SK-N-SH (cell line): ENCODE data around the gene CEACAM16. TPM values are rescaled to one million over a fixed set of nuclear protein-coding genes. Genes with fewer than 3 reads are reported as not detected.

ENCODE experiments used
- CTCF ChIA-PET: fragments of 300-600, 350-600 bp; formaldehyde crosslinking; extraction: SDS; loops from one replicate; lab custom pipeline; 2021; lab: Yijun Ruan, JAX
- POLR2A ChIA-PET: fragments of 350-600 bp; sonication (Branson Sonifier 250); formaldehyde crosslinking; extraction: SDS; loops from one replicate; lab custom pipeline; 2020; ENCODE audit warnings: antibody characterized with exemption, inconsistent platforms; lab: Yijun Ruan, JAX
- DNase-seq: peaks from one replicate; pipeline ENCODE4 v3.0.0; 2012
- H2AFZ ChIP-seq: fragments of 200-600 bp; sonication (generic); 2 replicates; pipeline ENCODE4 v1.8.1; 2016; ENCODE audit warnings: antibody characterized with exemption, mild to moderate bottlenecking, low read depth
- H3F3A ChIP-seq: fragments of 200-600 bp; sonication (generic); replicated peaks from 2 replicates; pipeline ENCODE3; 2016; ENCODE audit warnings: antibody characterized with exemption, mild to moderate bottlenecking; ENCODE audit not compliant: insufficient read depth
- H3K27ac ChIP-seq, 2 experiments: fragments of 200-500 bp in 1 of 2; fragments of 200-600 bp in 1 of 2; sonication (Bioruptor generic) in 1 of 2; sonication (generic), shearing (Covaris generic) in 1 of 2; 2 replicates each; pipeline versions ENCODE4 v1.5.1 to v1.6.1; 2014 to 2016; ENCODE audit warnings: low read depth in 2 of 2, inconsistent platforms in 1 of 2, low read length in 1 of 2, mild to moderate bottlenecking in 1 of 2, mixed read lengths in 1 of 2
- H3K27me3 ChIP-seq: fragments of 200-600 bp; sonication (generic), shearing (Covaris generic); 2 replicates; pipeline ENCODE4 v1.6.1; 2016; ENCODE audit warnings: mixed run types; ENCODE audit not compliant: insufficient read depth
- H3K36me3 ChIP-seq, 2 experiments: fragments of 200-500 bp in 1 of 2; fragments of 200-600 bp in 1 of 2; sonication (Bioruptor generic) in 1 of 2; sonication (generic) in 1 of 2; replicated peaks in 1 of 2; 2 replicates each; pipeline versions ENCODE3 to v1.5.1; 2014 to 2016; ENCODE audit warnings: low read length in 1 of 2, mild to moderate bottlenecking in 1 of 2; ENCODE audit not compliant: insufficient read depth in 2 of 2, control insufficient read depth in 1 of 2
- H3K4me1 ChIP-seq, 2 experiments: fragments of 200-500 bp in 1 of 2; fragments of 200-600 bp in 1 of 2; sonication (Bioruptor generic) in 1 of 2; sonication (generic), shearing (Covaris generic) in 1 of 2; 2 replicates each; pipeline versions ENCODE4 v1.5.1 to v1.6.1; 2014 to 2016; ENCODE audit warnings: low read depth in 1 of 2, low read length in 1 of 2, mixed run types in 1 of 2; ENCODE audit not compliant: insufficient read depth in 2 of 2, control insufficient read depth in 1 of 2
- H3K4me2 ChIP-seq: fragments of 200-600 bp; sonication (generic), shearing (Covaris generic); 2 replicates; pipeline ENCODE4 v1.6.1; 2017; ENCODE audit warnings: mixed run types
- H3K4me3 ChIP-seq, 2 experiments: fragments of 200-500 bp in 1 of 2; fragments of 200-600 bp in 1 of 2; sonication (Bioruptor generic) in 1 of 2; sonication (generic), shearing (Covaris generic) in 1 of 2; 2 replicates each; pipeline versions ENCODE4 v1.5.1 to v1.8.1; 2014 to 2016; ENCODE audit warnings: low read depth in 2 of 2, inconsistent platforms in 1 of 2, low read length in 1 of 2, mild to moderate bottlenecking in 1 of 2, mixed read lengths in 1 of 2, moderate library complexity in 1 of 2
- H3K79me2 ChIP-seq: fragments of 200-600 bp; sonication (generic); 2 replicates; pipeline ENCODE4 v1.8.1; 2017; ENCODE audit warnings: mild to moderate bottlenecking; ENCODE audit not compliant: insufficient read depth
- H3K9ac ChIP-seq: fragments of 200-600 bp; sonication (generic); 2 replicates; pipeline ENCODE4 v1.6.1; 2017; ENCODE audit warnings: mixed run types
- H3K9me2 ChIP-seq: fragments of 200-600 bp; sonication (generic); 2 replicates; pipeline ENCODE4 v1.6.1; 2017; ENCODE audit warnings: mixed run types
- H3K9me3 ChIP-seq: fragments of 200-600 bp; sonication (generic); 2 replicates; pipeline ENCODE4 v1.6.1; 2017; ENCODE audit warnings: mixed run types, mild to moderate bottlenecking, moderate library complexity
- H4K20me1 ChIP-seq: fragments of 200-600 bp; sonication (generic); 2 replicates; pipeline ENCODE4 v1.6.1; 2017; ENCODE audit warnings: mild to moderate bottlenecking, mixed run types; ENCODE audit not compliant: insufficient read depth
- ELF1 ChIP-seq: IDR thresholded peaks from 2 replicates; pipeline ENCODE4 v1.4.0; 2012
- EP300 ChIP-seq, 2 experiments: IDR thresholded peaks; 2 replicates each; pipeline versions ENCODE4 v1.4.0 to v1.6.1; 2012; ENCODE audit warnings: borderline replicate concordance in 1 of 2, low read depth in 1 of 2, low read length in 1 of 2
- EZH2phosphoT487 ChIP-seq: fragments of 200-600 bp; sonication (generic); IDR thresholded peaks from 2 replicates; pipeline ENCODE4 v1.6.1; 2017; ENCODE audit warnings: low read depth, mixed run types, mild to moderate bottlenecking, antibody characterized with exemption, moderate library complexity, borderline replicate concordance
- FOSL2 ChIP-seq: IDR thresholded peaks from 2 replicates; pipeline ENCODE4 v1.4.0; 2012; ENCODE audit warnings: low read depth, mild to moderate bottlenecking, moderate library complexity, borderline replicate concordance
- JUND ChIP-seq: IDR thresholded peaks from 2 replicates; pipeline ENCODE4 v1.4.0; 2012
- POLR2AphosphoS5 ChIP-seq: IDR thresholded peaks from 2 replicates; pipeline ENCODE4 v1.6.1; 2012; ENCODE audit warnings: low read depth, low read length
- RCOR1 ChIP-seq: fragments of 150-350 bp; IDR thresholded peaks from 2 replicates; pipeline ENCODE4 v1.6.1; 2017; ENCODE audit warnings: antibody characterized with exemption, low read length
- RXRA ChIP-seq: IDR thresholded peaks from 2 replicates; pipeline ENCODE4 v1.4.0; 2012; ENCODE audit warnings: low read depth, mild to moderate bottlenecking, borderline replicate concordance
- TAF1 ChIP-seq: IDR thresholded peaks from 2 replicates; pipeline ENCODE4 v1.6.1; 2012; ENCODE audit warnings: low read depth, mild to moderate bottlenecking, low read length, moderate library complexity, borderline replicate concordance
- TCF12 ChIP-seq: IDR thresholded peaks from 2 replicates; pipeline ENCODE4 v1.4.0; 2012
- TEAD4 ChIP-seq: IDR thresholded peaks from 2 replicates; pipeline ENCODE4 v1.4.0; 2012; ENCODE audit warnings: mild to moderate bottlenecking, borderline replicate concordance; ENCODE audit not compliant: insufficient read depth
- WGBS: methylation state at CpG from one replicate; pipeline ENCODE4 v1.1.6; 2017; ENCODE audit warnings: low lambda C conversion rate; 5-methylcytosine and 5-hydroxymethylcytosine counted together
- polyA plus RNA-seq, 3 experiments: library from polyadenylated mRNA; depleted of rRNA; stranded (reverse); fragments of >200 nt; gene quantifications; 2 replicates each; pipeline ENCODE4 v1.2.3, GENCODE V29; 2012
- TF ChIP-seq, protein P1 (sequence below): fragments of 150-350 bp; IDR thresholded peaks from 2 replicates; pipeline ENCODE4 v1.6.1; 2016; ENCODE audit warnings: mild to moderate bottlenecking, low read depth, low read length
- TF ChIP-seq, protein P2 (sequence below): IDR thresholded peaks from 2 replicates; pipeline ENCODE4 v1.4.0; 2012; ENCODE audit warnings: low read depth
- TF ChIP-seq, protein P3 (sequence below): fragments of 150-350 bp; IDR thresholded peaks from 2 replicates; pipeline ENCODE4 v1.6.1; 2017; ENCODE audit warnings: antibody characterized with exemption, low read length, low read depth, borderline replicate concordance
- TF ChIP-seq, protein P4 (sequence below): IDR thresholded peaks from 2 replicates; pipeline ENCODE4; 2012

The CEACAM16 gene
- polyA plus RNA-seq, 1 of the 3 experiments (the other 2 are of a cell fraction): not detected

DNA sequence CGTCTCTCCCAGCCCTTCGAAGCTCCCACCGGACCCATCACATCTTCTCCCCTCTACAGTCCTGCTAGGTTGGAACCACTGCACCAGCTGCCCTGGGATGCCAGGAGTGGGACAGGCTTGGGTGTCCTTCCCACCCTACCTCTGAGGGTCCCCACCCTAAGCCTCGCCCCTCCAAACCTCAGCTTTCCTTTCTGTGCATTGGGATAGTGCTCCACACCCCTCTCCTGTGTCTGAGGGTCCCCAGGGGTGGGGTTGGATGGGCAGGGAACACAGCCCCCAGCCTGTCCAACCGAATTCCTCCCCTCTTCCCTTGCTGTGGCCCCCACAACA, 47.6 kb downstream of the CEACAM16 start:
- no peaks in the 10 kb centered on the region for H3K27me3 ChIP-seq
- peaks cover 23% of the 10 kb centered on the region for H3F3A ChIP-seq
- H3K9me3 ChIP-seq: no peaks in the 10 kb centered on the region
- H4K20me1 ChIP-seq: no peaks in the 10 kb centered on the region
- H2AFZ ChIP-seq: no peak overlapping the region
- H3K79me2 ChIP-seq: peaks cover 26% of the 10 kb centered on the region
- peaks cover 8 to 19% of the 10 kb centered on the region in 2 experiments; a peak in 3 of 4 replicates for H3K4me1 ChIP-seq
- POLR2A ChIA-PET: no interaction called here
- TF ChIP-seq ELF1 (no peak), RCOR1 (no peak), RXRA (no peak)
- TF ChIP-seq, protein P1, sequence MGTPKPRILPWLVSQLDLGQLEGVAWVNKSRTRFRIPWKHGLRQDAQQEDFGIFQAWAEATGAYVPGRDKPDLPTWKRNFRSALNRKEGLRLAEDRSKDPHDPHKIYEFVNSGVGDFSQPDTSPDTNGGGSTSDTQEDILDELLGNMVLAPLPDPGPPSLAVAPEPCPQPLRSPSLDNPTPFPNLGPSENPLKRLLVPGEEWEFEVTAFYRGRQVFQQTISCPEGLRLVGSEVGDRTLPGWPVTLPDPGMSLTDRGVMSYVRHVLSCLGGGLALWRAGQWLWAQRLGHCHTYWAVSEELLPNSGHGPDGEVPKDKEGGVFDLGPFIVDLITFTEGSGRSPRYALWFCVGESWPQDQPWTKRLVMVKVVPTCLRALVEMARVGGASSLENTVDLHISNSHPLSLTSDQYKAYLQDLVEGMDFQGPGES: no peak
- TF ChIP-seq, all 33 proteins: peak for 0
- WGBS: 79% methylated on average over 5 of the region's 5 CpGs
- H3K9me2 ChIP-seq: no peaks in the 10 kb centered on the region
- DNase-seq: no peak
- peak overlapping the region in 1 of 2 experiments; percentile 91; a peak in 1 of 4 replicates for H3K27ac ChIP-seq
- no peak overlapping the region for H3K4me3 ChIP-seq
- CTCF ChIA-PET: interaction anchor here (11.9 kb wide), 1 partner anchor 23 kb away, joined by 92 read pairs; no protein-coding TSS in a partner anchor
- H3K36me3 ChIP-seq: no peaks in the 10 kb centered on the region
- H3K9ac ChIP-seq: no peak overlapping the region
- peak overlapping the region; percentile 95; the same call in 1 of the 2 replicates for H3K4me2 ChIP-seq

DNA sequence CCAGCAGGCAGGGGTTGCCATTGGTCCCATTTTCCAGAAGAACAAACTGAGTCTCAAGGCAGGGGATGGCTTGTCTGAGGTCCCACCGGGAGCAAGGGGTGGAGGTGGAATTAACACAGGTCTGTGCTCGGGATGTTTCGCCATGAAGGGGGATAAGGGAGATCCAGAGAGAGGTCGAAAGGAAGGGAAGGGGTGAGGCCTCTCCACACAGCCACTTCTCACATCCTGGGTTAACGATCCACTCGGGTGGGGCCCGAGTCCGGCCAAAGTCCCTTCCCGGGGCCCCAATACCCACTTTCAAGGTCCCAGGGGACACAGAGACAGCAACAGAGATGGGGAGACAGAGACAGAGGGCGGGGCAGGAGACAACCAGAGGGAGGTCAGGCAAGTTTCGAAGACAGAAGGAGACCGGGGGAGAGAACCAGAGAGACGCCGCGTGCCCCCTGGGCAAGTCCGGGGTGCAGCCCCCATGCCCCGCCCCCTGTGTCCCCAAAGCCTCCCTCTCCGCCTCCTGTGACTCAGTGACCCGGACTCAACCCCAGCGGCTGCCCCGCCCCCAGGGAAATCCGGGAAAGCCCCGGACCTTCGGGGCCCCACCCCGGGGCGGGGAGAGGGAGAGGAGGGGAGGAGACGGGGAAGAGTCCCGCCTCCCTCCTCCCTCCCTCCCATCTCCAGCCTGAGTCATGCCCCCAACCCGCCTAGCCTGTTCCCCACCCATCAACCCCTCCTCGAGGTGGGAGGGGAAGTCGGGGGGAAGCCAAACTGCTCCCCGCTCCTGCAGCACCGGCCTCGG, 48.2 kb downstream of the CEACAM16 start:
- WGBS: 8% methylated on average over 24 of the region's 34 CpGs
- H3K9me3 ChIP-seq: no peaks in the 10 kb centered on the region
- H3K4me1 ChIP-seq: peaks cover 5 to 17% of the 10 kb centered on the region in 2 experiments; a peak in 3 of 4 replicates
- no peaks in the 10 kb centered on the region for H3K9me2 ChIP-seq
- no peaks in the 10 kb centered on the region for H4K20me1 ChIP-seq
- H3K4me3 ChIP-seq: peak overlapping the region; percentile 59 to 67
- peak overlapping the region; percentile 95 for H3K4me2 ChIP-seq
- ChIA-PET CTCF (interaction anchor here (11.9 kb wide), 1 partner anchor 24 kb away, joined by 92 read pairs; no protein-coding TSS in a partner anchor), POLR2A (no interaction called here)
- H3F3A ChIP-seq: peaks cover 23% of the 10 kb centered on the region
- peak overlapping the region; percentile 81 to 91 for H3K27ac ChIP-seq
- no peaks in the 10 kb centered on the region for H3K36me3 ChIP-seq
- H2AFZ ChIP-seq: peak overlapping the region; percentile 77; the same call in 1 of the 2 replicates
- TF ChIP-seq RXRA (peak; percentile 98), POLR2AphosphoS5 (peak; percentile 41; the same call in 1 of the 2 replicates), FOSL2 (peak; percentile 73), EZH2phosphoT487 (no peak), TAF1 (0 out of 2 replicates have a peak, but pooled peaks have one; percentile 13), TCF12 (peak; percentile 45), JUND (peak; percentile 54; the same call in 1 of the 2 replicates), TEAD4 (0 out of 2 replicates have a peak, but pooled peaks have one; percentile 39), EP300 (IDR thresholded peaks at IDR 0.05; ENCODE audit: borderline replicate concordance in 1 of 2, low read depth in 1 of 2, low read length in 1 of 2) (peak in 1 of 2 experiments; percentile 46; a peak in 1 of 4 replicates)
- TF ChIP-seq, protein P2, sequence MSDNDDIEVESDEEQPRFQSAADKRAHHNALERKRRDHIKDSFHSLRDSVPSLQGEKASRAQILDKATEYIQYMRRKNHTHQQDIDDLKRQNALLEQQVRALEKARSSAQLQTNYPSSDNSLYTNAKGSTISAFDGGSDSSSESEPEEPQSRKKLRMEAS: peak; percentile 53; the same call in 1 of the 2 replicates
- TF ChIP-seq, protein P3, sequence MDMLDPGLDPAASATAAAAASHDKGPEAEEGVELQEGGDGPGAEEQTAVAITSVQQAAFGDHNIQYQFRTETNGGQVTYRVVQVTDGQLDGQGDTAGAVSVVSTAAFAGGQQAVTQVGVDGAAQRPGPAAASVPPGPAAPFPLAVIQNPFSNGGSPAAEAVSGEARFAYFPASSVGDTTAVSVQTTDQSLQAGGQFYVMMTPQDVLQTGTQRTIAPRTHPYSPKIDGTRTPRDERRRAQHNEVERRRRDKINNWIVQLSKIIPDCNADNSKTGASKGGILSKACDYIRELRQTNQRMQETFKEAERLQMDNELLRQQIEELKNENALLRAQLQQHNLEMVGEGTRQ: no peak
- TF ChIP-seq, protein P4, sequence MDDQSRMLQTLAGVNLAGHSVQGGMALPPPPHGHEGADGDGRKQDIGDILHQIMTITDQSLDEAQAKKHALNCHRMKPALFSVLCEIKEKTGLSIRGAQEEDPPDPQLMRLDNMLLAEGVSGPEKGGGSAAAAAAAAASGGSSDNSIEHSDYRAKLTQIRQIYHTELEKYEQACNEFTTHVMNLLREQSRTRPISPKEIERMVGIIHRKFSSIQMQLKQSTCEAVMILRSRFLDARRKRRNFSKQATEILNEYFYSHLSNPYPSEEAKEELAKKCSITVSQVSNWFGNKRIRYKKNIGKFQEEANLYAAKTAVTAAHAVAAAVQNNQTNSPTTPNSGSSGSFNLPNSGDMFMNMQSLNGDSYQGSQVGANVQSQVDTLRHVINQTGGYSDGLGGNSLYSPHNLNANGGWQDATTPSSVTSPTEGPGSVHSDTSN: no peak; the same call in 1 of the 2 replicates
- DNase-seq: peak; percentile 84
- H3K79me2 ChIP-seq: peaks cover 26% of the 10 kb centered on the region
- peak overlapping the region; percentile 84 for H3K9ac ChIP-seq
- H3K27me3 ChIP-seq: no peaks in the 10 kb centered on the region
